IMR-90 (cell line): ENCODE results near the gene APLF. TPM values are rescaled to one million over a fixed set of nuclear protein-coding genes. Genes with fewer than 3 reads are reported as not detected.

ENCODE experiments used
- ATAC-seq: fragments of 200-7000 bp; cut with Tn5 transposase; 2 replicates; pipeline ENCODE4 v1.9.1; 2020; ENCODE audit warnings: low read depth, mild to moderate bottlenecking, moderate library complexity
- BruUV-seq: library from RNA; stranded (reverse); fragments of 400-500 nt; replicated peaks from 2 replicates; lab custom pipeline; 2021; lab: Mats Ljungman, UMichigan
- CTCF ChIA-PET: fragments of 300-600 bp; formaldehyde crosslinking; extraction: SDS; loops from one replicate; lab custom pipeline; 2021; ENCODE audit warnings: antibody characterized with exemption; lab: Yijun Ruan, JAX
- POLR2A ChIA-PET: fragments of 300-600 bp; sonication (Branson Sonifier 250); formaldehyde crosslinking; loops from one replicate; lab custom pipeline; 2022; ENCODE audit warnings: antibody characterized with exemption; ENCODE audit not compliant: unreplicated experiment; lab: Charles Lee
- DNase-seq: peaks from one replicate; pipeline ENCODE4 v3.0.0; 2013
- H2AFZ ChIP-seq: replicated peaks from 2 replicates; pipeline ENCODE3; 2013; ENCODE audit warnings: low read length, mild to moderate bottlenecking; ENCODE audit not compliant: poor library complexity
- H2AK5ac ChIP-seq: 2 replicates; pipeline ENCODE4 v1.6.1; 2013; ENCODE audit warnings: low read depth, low read length, inconsistent platforms
- H2AK9ac ChIP-seq: replicated peaks from 2 replicates; pipeline ENCODE3; 2013; ENCODE audit warnings: mild to moderate bottlenecking, low read depth, low read length, moderate library complexity; ENCODE audit not compliant: poor library complexity
- H2BK120ac ChIP-seq: 2 replicates; pipeline ENCODE4 v1.6.1; 2013; ENCODE audit warnings: low read depth, low read length, inconsistent platforms
- H2BK15ac ChIP-seq: 3 replicates; pipeline ENCODE4 v1.6.1; 2013; ENCODE audit warnings: low read depth, low read length, inconsistent platforms
- H2BK20ac ChIP-seq: 2 replicates; pipeline ENCODE4 v1.6.1; 2013; ENCODE audit warnings: low read depth, mild to moderate bottlenecking, inconsistent platforms, low read length, moderate library complexity
- H2BK5ac ChIP-seq: 2 replicates; pipeline ENCODE4 v1.6.1; 2013; ENCODE audit warnings: mild to moderate bottlenecking, low read depth, low read length, inconsistent platforms; ENCODE audit not compliant: poor library complexity, severe bottlenecking
- H3K14ac ChIP-seq: replicated peaks from 2 replicates; pipeline ENCODE4 v1.6.1; 2013; ENCODE audit warnings: low read depth, low read length, inconsistent platforms
- H3K18ac ChIP-seq: 2 replicates; pipeline ENCODE4 v1.6.1; 2013; ENCODE audit warnings: low read depth, low read length, control low read depth
- H3K23ac ChIP-seq: 2 replicates; pipeline ENCODE4 v1.6.1; 2013; ENCODE audit warnings: low read depth, low read length, inconsistent platforms
- H3K27ac ChIP-seq: 2 replicates; pipeline ENCODE4 v1.5.1; 2013; ENCODE audit warnings: mild to moderate bottlenecking, control low read depth, low read length; ENCODE audit not compliant: insufficient read depth
- H3K27me3 ChIP-seq: 2 replicates; pipeline ENCODE4 v1.6.1; 2013; ENCODE audit warnings: low read length; ENCODE audit not compliant: control insufficient read depth, insufficient read depth
- H3K36me3 ChIP-seq: 2 replicates; pipeline ENCODE4 v1.6.1; 2013; ENCODE audit warnings: low read length, mixed read lengths; ENCODE audit not compliant: control insufficient read depth, insufficient read depth
- H3K4ac ChIP-seq: 2 replicates; pipeline ENCODE4 v1.6.1; 2013; ENCODE audit warnings: low read depth, low read length, inconsistent platforms
- H3K4me1 ChIP-seq: 2 replicates; pipeline ENCODE4 v1.6.1; 2013; ENCODE audit warnings: low read length, mixed read lengths; ENCODE audit not compliant: control insufficient read depth, insufficient read depth
- H3K4me2 ChIP-seq: 2 replicates; pipeline ENCODE4 v1.6.1; 2013; ENCODE audit warnings: low read depth, mild to moderate bottlenecking, control low read depth, low read length, moderate library complexity
- H3K4me3 ChIP-seq: 2 replicates; pipeline ENCODE4 v1.5.1; 2013; ENCODE audit warnings: low read depth, mild to moderate bottlenecking, control low read depth, low read length, moderate library complexity; ENCODE audit not compliant: insufficient read depth
- H3K56ac ChIP-seq: 2 replicates; pipeline ENCODE4 v1.6.1; 2013; ENCODE audit warnings: low read length, inconsistent platforms; ENCODE audit not compliant: insufficient read depth; ENCODE audit errors: extremely low read depth
- H3K79me1 ChIP-seq, 2 experiments: 2 replicates each; pipeline ENCODE4 v1.6.1; 2013; ENCODE audit warnings: low read length in 2 of 2, inconsistent platforms in 1 of 2, low read depth in 1 of 2
- H3K9ac ChIP-seq: 2 replicates; pipeline ENCODE4 v1.6.1; 2013; ENCODE audit warnings: low read depth, low read length, control low read depth
- H3K9me1 ChIP-seq: 2 replicates; pipeline ENCODE4 v1.6.1; 2013; ENCODE audit warnings: low read length, inconsistent platforms; ENCODE audit not compliant: insufficient read depth
- H3K9me3 ChIP-seq: 2 replicates; pipeline ENCODE4 v1.6.1; 2013; ENCODE audit warnings: low read length; ENCODE audit not compliant: control insufficient read depth, insufficient read depth
- H4K20me1 ChIP-seq: 2 replicates; pipeline ENCODE4 v1.6.1; 2013; ENCODE audit warnings: low read length, inconsistent platforms; ENCODE audit not compliant: insufficient read depth
- H4K5ac ChIP-seq: 2 replicates; pipeline ENCODE4 v1.6.1; 2013; ENCODE audit warnings: mild to moderate bottlenecking, low read depth, low read length, control low read depth
- H4K8ac ChIP-seq, 2 experiments: 2 replicates each; pipeline ENCODE4 v1.6.1; 2013; ENCODE audit warnings: low read depth in 2 of 2, low read length in 2 of 2, control low read depth in 1 of 2, inconsistent platforms in 1 of 2
- H4K91ac ChIP-seq: 2 replicates; pipeline ENCODE4 v1.6.1; 2013; ENCODE audit warnings: low read depth, low read length, inconsistent platforms; ENCODE audit not compliant: insufficient read depth
- BHLHE40 ChIP-seq: fragments of 150-350 bp; IDR thresholded peaks from 2 replicates; pipeline ENCODE4 v1.6.1; 2016; ENCODE audit warnings: mild to moderate bottlenecking, low read depth, low read length
- CEBPB ChIP-seq: IDR thresholded peaks from 2 replicates; pipeline ENCODE4 v1.6.1; 2012; ENCODE audit warnings: low read depth, low read length, improper control_type of control experiment
- CTCF ChIP-seq: conservative IDR thresholded peaks from 2 replicates; pipeline ENCODE4 v1.5.1; 2012; ENCODE audit warnings: mild to moderate bottlenecking, low read depth, low read length, improper control_type of control experiment
- MAFK ChIP-seq: IDR thresholded peaks from 2 replicates; pipeline ENCODE4 v1.6.1; 2012; ENCODE audit warnings: low read depth, low read length, improper control_type of control experiment
- MAZ ChIP-seq: IDR thresholded peaks from 2 replicates; pipeline ENCODE4 v1.6.1; 2012; ENCODE audit warnings: low read depth, mild to moderate bottlenecking, low read length, improper control_type of control experiment, moderate library complexity, borderline replicate concordance
- MXI1 ChIP-seq: IDR thresholded peaks from 2 replicates; pipeline ENCODE4 v1.6.1; 2012; ENCODE audit warnings: low read depth, mild to moderate bottlenecking, low read length, moderate library complexity, borderline replicate concordance
- NFE2L2 ChIP-seq: fragments of 150-350 bp; IDR thresholded peaks from 2 replicates; pipeline ENCODE4 v1.6.1; 2016; ENCODE audit warnings: low read depth, mild to moderate bottlenecking, low read length
- POLR2A ChIP-seq: IDR thresholded peaks from 2 replicates; pipeline ENCODE4 v1.6.1; 2012; ENCODE audit warnings: mild to moderate bottlenecking, low read depth, low read length
- RAD21 ChIP-seq: IDR thresholded peaks from 2 replicates; pipeline ENCODE4 v1.6.1; 2012; ENCODE audit warnings: low read length, improper control_type of control experiment
- RCOR1 ChIP-seq: IDR thresholded peaks from 2 replicates; pipeline ENCODE4 v1.6.1; 2012; ENCODE audit warnings: mild to moderate bottlenecking, low read length, improper control_type of control experiment; ENCODE audit not compliant: insufficient replicate concordance
- SMC3 ChIP-seq: fragments of 150-350 bp; IDR thresholded peaks from 2 replicates; pipeline ENCODE4 v1.6.1; 2016; ENCODE audit warnings: low read depth, mild to moderate bottlenecking, antibody characterized with exemption, low read length, moderate library complexity
- WGBS, 2 experiments: methylation state at CpG; one replicate each; pipeline versions ENCODE4 v1.1.5 to v1.1.7; 2013; ENCODE audit warnings: missing lambda C conversion rate in 2 of 2; ENCODE audit not compliant: insufficient read length in 1 of 2; ENCODE audit errors: extremely low coverage in 2 of 2; 5-methylcytosine and 5-hydroxymethylcytosine counted together
- dilution Hi-C: fragments of 300-500 bp; cut with HindIII; formaldehyde crosslinking; loops from one replicate; pipeline ENCODE4 v1.14.3; 2018; ENCODE audit warnings: low sequenced_read_pairs; ENCODE audit not compliant: unreplicated experiment
- in situ Hi-C: fragments of 300-500 bp; cut with MboI; formaldehyde crosslinking; loops from 3 replicates; pipeline ENCODE4 v1.14.3; 2019; ENCODE audit warnings: low sequenced_read_pairs, inconsistent platforms, mixed read lengths
- intact Hi-C: fragments of 100-400 bp; cut with micrococcal nuclease; formaldehyde crosslinking; loops from 2 replicates; pipeline ENCODE4 v1.10.0; 2022
- polyA plus RNA-seq, 3 experiments: library from polyadenylated mRNA; depleted of rRNA; stranded (reverse); fragments of >200 nt; gene quantifications; 2 replicates each; pipeline ENCODE4 v1.2.3, GENCODE V29; 2012; ENCODE audit warnings: low replicate concordance in 1 of 3
- total RNA-seq: library from RNA; depleted of rRNA; stranded (reverse); fragments of >200 nt; gene quantifications from 2 replicates; pipeline ENCODE4 v1.2.3, GENCODE V29; 2012
- TF ChIP-seq, protein P1 (sequence below): fragments of 150-350 bp; IDR thresholded peaks from 2 replicates; pipeline ENCODE4 v1.6.1; 2016; ENCODE audit warnings: low read depth, mild to moderate bottlenecking, low read length, moderate library complexity, borderline replicate concordance

APLF gene
- total and polyA plus RNA-seq, 2 of the 4 experiments (the other 2 are of a cell fraction): 1.5 to 2.3 TPM

DNA sequence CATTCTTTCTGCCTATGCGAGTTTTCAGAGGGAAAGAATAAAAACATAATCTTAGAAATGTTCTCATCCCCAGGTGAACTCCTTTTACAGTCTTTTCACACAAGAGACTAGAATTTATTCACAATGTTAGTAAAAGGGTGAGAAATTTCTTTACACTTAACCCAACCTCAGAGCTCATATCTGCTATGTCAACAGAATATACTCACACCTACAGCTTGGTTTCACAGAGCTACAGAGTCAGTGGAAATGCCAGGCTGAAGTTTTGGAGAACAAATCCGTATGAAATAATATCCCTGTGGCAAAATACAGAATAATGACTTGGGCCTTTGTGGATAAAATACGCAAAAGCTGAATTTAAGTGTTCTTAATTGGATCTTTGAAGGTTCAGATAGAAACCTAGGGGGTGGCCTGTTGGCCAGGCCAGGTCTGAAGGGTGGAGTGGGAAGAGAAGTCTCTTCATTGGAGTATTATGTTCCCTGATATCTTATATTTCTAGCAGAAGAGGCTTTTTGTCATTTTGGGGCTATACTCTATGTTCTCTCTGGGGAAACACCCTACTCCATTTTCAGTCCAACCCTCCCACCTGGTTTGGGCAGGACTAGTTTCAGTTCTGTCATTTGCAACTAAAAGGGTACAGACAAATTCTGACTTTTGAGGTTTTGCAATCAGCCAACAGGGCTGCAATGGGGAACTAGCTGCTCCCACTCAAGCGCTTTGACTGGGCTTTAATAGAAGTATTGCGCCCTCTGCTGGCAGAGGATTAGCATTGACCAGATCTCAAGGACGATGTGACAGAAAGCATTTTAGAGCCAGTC, 26.0 kb upstream of the APLF start (continued):
- TF ChIP-seq NFE2L2 (no peak), SMC3 (peak; percentile 86)

DNA sequence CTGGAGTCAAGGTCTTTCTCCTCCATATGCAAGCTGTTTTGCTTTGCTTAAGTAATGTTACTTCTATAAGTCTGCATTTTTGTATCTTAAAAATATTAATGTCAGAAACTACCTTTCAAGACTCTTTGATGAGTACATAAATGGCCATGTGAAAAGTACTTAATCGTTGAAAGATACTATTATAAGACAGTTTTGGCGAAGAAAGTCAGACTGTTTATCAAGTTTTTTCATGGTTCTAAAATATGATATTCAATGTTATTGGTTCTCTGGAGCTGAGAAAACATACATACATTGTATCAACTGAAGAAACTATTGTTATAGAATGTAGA, 25.4 kb upstream of the APLF start:
- H4K8ac ChIP-seq: no peak overlapping the region
- ChIA-PET POLR2A (no interaction called here), CTCF (interaction anchor here (0.9 to 2.0 kb wide), 6 partner anchors 11 to 320 kb away, joined by 3 to 11 read pairs (median 4); partner anchors contain the start of gene FBXO48)
- no peak overlapping the region for H3K18ac ChIP-seq
- no peak overlapping the region for H2AFZ ChIP-seq
- dilution Hi-C loops: no loop called here
- H3K14ac ChIP-seq: no peak overlapping the region
- H3K4me1 ChIP-seq: no peaks in the 10 kb centered on the region
- TF ChIP-seq, protein P1, sequence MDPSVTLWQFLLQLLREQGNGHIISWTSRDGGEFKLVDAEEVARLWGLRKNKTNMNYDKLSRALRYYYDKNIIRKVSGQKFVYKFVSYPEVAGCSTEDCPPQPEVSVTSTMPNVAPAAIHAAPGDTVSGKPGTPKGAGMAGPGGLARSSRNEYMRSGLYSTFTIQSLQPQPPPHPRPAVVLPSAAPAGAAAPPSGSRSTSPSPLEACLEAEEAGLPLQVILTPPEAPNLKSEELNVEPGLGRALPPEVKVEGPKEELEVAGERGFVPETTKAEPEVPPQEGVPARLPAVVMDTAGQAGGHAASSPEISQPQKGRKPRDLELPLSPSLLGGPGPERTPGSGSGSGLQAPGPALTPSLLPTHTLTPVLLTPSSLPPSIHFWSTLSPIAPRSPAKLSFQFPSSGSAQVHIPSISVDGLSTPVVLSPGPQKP: no peak
- no peak for TF ChIP-seq BHLHE40
- TF ChIP-seq MXI1: no peak
- no peak for TF ChIP-seq POLR2A
- no peak for TF ChIP-seq CEBPB
- TF ChIP-seq RAD21: no peak
- TF ChIP-seq MAZ: no peak
- TF ChIP-seq MAFK: no peak
- no peak for TF ChIP-seq CTCF
- no peak for TF ChIP-seq RCOR1
- H3K9me1 ChIP-seq: no peaks in the 10 kb centered on the region
- no peak overlapping the region for H2BK5ac ChIP-seq
- no peak overlapping the region for H3K9ac ChIP-seq
- no peak overlapping the region for H2BK20ac ChIP-seq
- H4K5ac ChIP-seq: no peak overlapping the region
- no peak overlapping the region for H2AK9ac ChIP-seq
- in situ Hi-C loops: loop anchor here (5.0 to 10.0 kb wide), 2 partner anchors 147 to 320 kb away; no protein-coding TSS in a partner anchor
- no peaks in the 10 kb centered on the region for H3K36me3 ChIP-seq
- H3K4ac ChIP-seq: no peak overlapping the region
- H3K9me3 ChIP-seq: no peaks in the 10 kb centered on the region
- H3K27ac ChIP-seq: no peak overlapping the region
- H3K4me3 ChIP-seq: no peak overlapping the region
- no peak overlapping the region for H4K91ac ChIP-seq
- no peak overlapping the region for H3K56ac ChIP-seq
- peaks cover 13% of the 10 kb centered on the region for H3K27me3 ChIP-seq
- H4K20me1 ChIP-seq: no peaks in the 10 kb centered on the region
- H2BK120ac ChIP-seq: no peak overlapping the region
- BruUV-seq: no TSS peak
- DNase-seq: no peak
- no peaks in the 10 kb centered on the region for H3K79me1 ChIP-seq
- intact Hi-C loops: loop anchor here (1.0 to 5.0 kb wide), 5 partner anchors 80 to 320 kb away; partner anchors contain the start of genes CNRIP1 and PPP3R1
- ATAC-seq: no peak
- H2BK15ac ChIP-seq: no peak overlapping the region
- no peak overlapping the region for H2AK5ac ChIP-seq
- H3K23ac ChIP-seq: no peak overlapping the region
- no CpG with 5 or more reads among the region's 2 CpGs for WGBS, 2 experiments
- H3K4me2 ChIP-seq: no peak overlapping the region
